Endothelial cell of umbilical vein (primary cell): ENCODE measurements around the gene MRPL2.

Source experiments
- CTCF ChIP-seq, 2 donors: IDR thresholded peaks; 1 replicate in 1 of 2; 2 replicates in 1 of 2; pipeline ENCODE4 v1.5.1; 2011; ENCODE audit warnings: low read length in 2 of 2, mild to moderate bottlenecking in 2 of 2, moderate library complexity in 2 of 2, control low read depth in 1 of 2, inconsistent platforms in 1 of 2, low read depth in 1 of 2; ENCODE audit not compliant: insufficient read depth in 1 of 2; ENCODE audit errors: extremely low read depth in 1 of 2
- JUN ChIP-seq: IDR thresholded peaks from 2 replicates; pipeline ENCODE4 v1.6.1; 2011; ENCODE audit warnings: borderline replicate concordance, low read depth; ENCODE audit not compliant: insufficient read length, insufficient read depth
- MAX ChIP-seq: IDR thresholded peaks from 2 replicates; pipeline ENCODE4 v1.6.1; 2011; ENCODE audit not compliant: insufficient read depth, insufficient read length
- MYC ChIP-seq: IDR thresholded peaks from one replicate; pipeline ENCODE4 v1.6.1; 2011; ENCODE audit warnings: mild to moderate bottlenecking, low read depth, low read length
- POLR2A ChIP-seq: IDR thresholded peaks from 2 replicates; pipeline ENCODE4 v1.6.1; 2012; ENCODE audit warnings: low read depth, mild to moderate bottlenecking, control low read depth, low read length
- POLR2AphosphoS5 ChIP-seq: IDR thresholded peaks from 2 replicates; pipeline ENCODE4 v1.6.1; 2012; ENCODE audit warnings: low read depth, mild to moderate bottlenecking, control low read depth, low read length, moderate library complexity; ENCODE audit not compliant: insufficient read depth

- no peak for TF ChIP-seq CTCF (IDR thresholded peaks at IDR 0.05; ENCODE audit: extremely low read depth in 1 of 2, insufficient read depth in 1 of 2, low read depth in 1 of 2, low read length in 2 of 2)
- no peak for TF ChIP-seq MAX
- TF ChIP-seq MYC, result no peak
- no peak for TF ChIP-seq POLR2A
- TF ChIP-seq POLR2AphosphoS5, result no peak
- no peak for TF ChIP-seq JUN
Observed at GRCh38 chr6:43020052-43020705, 39.1 kb downstream of the MRPL2 start.
